Kidney epithelial cell (primary cell): Measurements from ENCODE around the gene DLEC1. TPM values are rescaled to one million over a fixed set of nuclear protein-coding genes. Genes with fewer than 3 reads are reported as not detected.
"Not testable (repeated sequence)": the region's sequence is repeated elsewhere in the genome, so short reads cannot be mapped to it uniquely, and the experiment has no call there.

ENCODE experiments used
- DNase-seq: peaks from one replicate; pipeline ENCODE4 v3.0.0-alpha.2; 2010; ENCODE audit warnings: low read depth
- H3K27me3 ChIP-seq: 2 replicates; pipeline ENCODE4 v1.6.0; 2011; ENCODE audit warnings: low read length; ENCODE audit not compliant: control insufficient read depth, insufficient read depth
- H3K36me3 ChIP-seq: 2 replicates; pipeline ENCODE4 v1.5.1; 2011; ENCODE audit warnings: low read length; ENCODE audit not compliant: control insufficient read depth, insufficient read depth
- H3K4me3 ChIP-seq: 2 replicates; pipeline ENCODE4 v1.5.1; 2011; ENCODE audit warnings: low read depth, mild to moderate bottlenecking, control low read depth, low read length
- CTCF ChIP-seq: IDR thresholded peaks from 2 replicates; pipeline ENCODE4 v1.5.1; 2011; ENCODE audit warnings: mild to moderate bottlenecking, moderate library complexity, low read length, control low read depth, inconsistent platforms; ENCODE audit not compliant: insufficient read depth, poor library complexity, severe bottlenecking
- total RNA-seq: library from RNA; depleted of rRNA; stranded (reverse); fragments of >200 nt; gene quantifications from 2 replicates; pipeline ENCODE4 v1.2.3, GENCODE V29; 2015

The DLEC1 gene
- total RNA-seq, 1 donor from 2014 or later: 0.17 TPM

- DNase-seq: no peak
- Histone ChIP-seq H3K36me3 (no peaks in the 10 kb centered on the region), H3K27me3 (no peaks in the 10 kb centered on the region), H3K4me3 (no peak overlapping the region)
- TF ChIP-seq CTCF: no peak
These were observed 115.7 kb downstream of the DLEC1 start for GRCh38 chr3:38154625-38155255.

GRCh38 chr3:38155825-38156224, 116.8 kb downstream of the DLEC1 start:
- DNase-seq: no peak
- H3K27me3 ChIP-seq: no peaks in the 10 kb centered on the region
- H3K4me3 ChIP-seq: no peak overlapping the region
- H3K36me3 ChIP-seq: no peaks in the 10 kb centered on the region
- no peak for TF ChIP-seq CTCF

- TF ChIP-seq CTCF: no peak
- Histone ChIP-seq H3K27me3 (no peaks in the 10 kb centered on the region), H3K36me3 (no peaks in the 10 kb centered on the region), H3K4me3 (no peak overlapping the region)
- DNase-seq: no peak
These were observed 118.1 kb downstream of the DLEC1 start for GRCh38 chr3:38157117-38157516.

GRCh38 chr3:38157595-38157994, 118.6 kb downstream of the DLEC1 start:
- H3K36me3 ChIP-seq: no peaks in the 10 kb centered on the region
- no peak for TF ChIP-seq CTCF
- H3K4me3 ChIP-seq: no peak overlapping the region
- no peaks in the 10 kb centered on the region for H3K27me3 ChIP-seq
- DNase-seq: no peak

GRCh38 chr3:38158472-38158871, 119.5 kb downstream of the DLEC1 start:
- no peaks in the 10 kb centered on the region for H3K27me3 ChIP-seq
- TF ChIP-seq CTCF: no peak
- DNase-seq: no peak
- no peaks in the 10 kb centered on the region for H3K36me3 ChIP-seq
- H3K4me3 ChIP-seq: no peak overlapping the region

GRCh38 chr3:38160704-38161103, 121.7 kb downstream of the DLEC1 start:
- not testable (repeated sequence) for H3K27me3 ChIP-seq, H3K4me3 ChIP-seq, DNase-seq, H3K36me3 ChIP-seq
